Ascending aorta (tissue), 2 donors: ENCODE results near the gene FAM174B. TPM values are rescaled to one million over a fixed set of nuclear protein-coding genes. Genes with fewer than 3 reads are reported as not detected.

Source experiments
- DNase-seq, 2 donors: peaks; one replicate each; pipeline ENCODE4 v3.0.0-alpha.2; 2019; ENCODE audit warnings: low spot score in 2 of 2
- H3K27ac ChIP-seq, 2 donors: fragments of 200-600 bp; sonication (generic); one replicate each; pipeline ENCODE4 v1.5.1; 2016 to 2017; ENCODE audit warnings: mild to moderate bottlenecking in 1 of 2
- H3K27me3 ChIP-seq: fragments of 200-600 bp; sonication (generic); one replicate; pipeline ENCODE4 v1.5.1; 2017
- H3K36me3 ChIP-seq, 2 donors: fragments of 200-600 bp; sonication (generic); one replicate each; pipeline ENCODE4 v1.5.1; 2016
- H3K4me1 ChIP-seq, 2 donors: fragments of 200-600 bp; sonication (generic); one replicate each; pipeline ENCODE4 v1.5.1; 2016 to 2017; ENCODE audit warnings: mild to moderate bottlenecking in 1 of 2
- H3K4me3 ChIP-seq, 2 donors: fragments of 200-600 bp; sonication (generic); one replicate each; pipeline ENCODE4 v1.5.1; 2016 to 2017; ENCODE audit warnings: mild to moderate bottlenecking in 1 of 2
- H3K9me3 ChIP-seq, 2 donors: fragments of 200-600 bp; sonication (generic); one replicate each; pipeline ENCODE4 v1.5.1; 2016
- CTCF ChIP-seq, 3 experiments: fragments of 200-600 bp in 2 of 3; fragments of 450-650 bp in 1 of 3; sonication (generic) in 2 of 3; IDR thresholded peaks; one replicate each; pipeline ENCODE4 v1.5.1; 2016 to 2019; ENCODE audit warnings: antibody characterized with exemption in 3 of 3, mild to moderate bottlenecking in 1 of 3, moderate library complexity in 1 of 3
- intact Hi-C: fragments of 100-400 bp; cut with DNase I; formaldehyde crosslinking; loops from one replicate; pipeline ENCODE4 v1.15.1; 2023
- total RNA-seq: library from RNA; depleted of rRNA; stranded (reverse); fragments of >200 nt; gene quantifications from one replicate; pipeline ENCODE4 v1.1.0, GENCODE V29; 2016

Gene FAM174B
- total RNA-seq, 1 donor from 2014 or later: 5.2 TPM

DNA sequence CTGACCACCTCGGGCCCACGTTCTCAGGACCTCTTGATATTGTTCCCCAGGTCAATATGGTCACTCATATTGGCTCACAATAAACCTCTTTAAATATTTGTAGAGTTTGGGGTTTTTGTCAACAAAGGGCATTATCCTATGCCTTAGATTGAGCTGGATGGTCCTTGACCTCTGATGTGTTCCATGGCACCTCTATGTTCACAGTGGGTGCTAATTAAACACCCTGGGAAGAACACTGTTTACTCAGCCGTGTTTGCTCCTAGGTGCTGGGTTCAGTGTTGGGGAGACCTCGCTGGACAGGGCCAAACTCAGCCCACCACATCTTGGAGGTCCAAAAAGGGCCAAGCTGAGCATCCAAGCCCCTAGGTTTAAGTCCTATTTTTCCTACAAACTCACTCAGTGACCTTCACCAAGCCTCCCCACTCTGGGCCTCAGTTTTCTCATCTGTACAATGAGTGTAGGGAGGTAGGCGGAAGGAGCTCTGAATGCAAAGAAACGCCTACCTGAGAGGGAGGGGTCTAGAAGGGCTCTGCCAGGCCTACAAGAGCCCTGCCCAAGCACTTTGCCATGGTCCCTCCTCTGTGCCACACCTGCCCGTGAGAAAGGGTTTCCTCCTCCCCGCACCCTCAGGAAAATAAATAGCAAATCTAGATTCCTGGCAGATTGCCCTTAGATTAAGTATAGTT is 7.2 kb downstream of the FAM174B start:
- H3K9me3 ChIP-seq: no peaks in the 10 kb centered on the region
- H3K4me1 ChIP-seq: no peaks in the 10 kb centered on the region
- intact Hi-C loops: no loop called here
- DNase-seq: no peak
- no peaks in the 10 kb centered on the region for H3K27me3 ChIP-seq
- no peak for TF ChIP-seq CTCF (IDR thresholded peaks at IDR 0.05)
- H3K27ac ChIP-seq: no peak overlapping the region
- no peaks in the 10 kb centered on the region for H3K36me3 ChIP-seq
- no peak overlapping the region for H3K4me3 ChIP-seq

- no peak for TF ChIP-seq CTCF (IDR thresholded peaks at IDR 0.05)
- DNase-seq: no peak
Measured at GRCh38 chr15:92647467-92648163, 8.0 kb downstream of the FAM174B start.

DNA sequence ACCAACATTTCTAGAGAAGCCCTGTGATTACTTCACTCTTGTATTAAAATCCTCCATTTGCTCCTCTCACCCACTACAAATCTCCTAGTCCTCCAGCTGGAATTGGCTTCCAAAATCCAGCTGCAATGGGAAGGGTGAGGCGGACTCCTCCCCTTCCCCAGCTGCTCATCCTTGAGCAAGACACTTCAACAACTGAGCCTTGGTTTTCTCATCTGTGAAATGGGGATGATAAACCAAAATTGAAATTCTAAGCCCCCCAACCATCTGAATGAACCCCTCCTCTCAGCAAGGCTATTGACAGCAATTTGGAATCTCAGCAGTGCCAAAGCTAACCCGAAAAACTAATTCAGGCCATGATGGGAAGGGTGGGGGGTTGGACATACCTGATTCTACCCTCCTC is 9.4 kb downstream of the FAM174B start:
- H3K27ac ChIP-seq: no peak overlapping the region
- no peak for TF ChIP-seq CTCF (IDR thresholded peaks at IDR 0.05)
- intact Hi-C loops: no loop called here
- H3K27me3 ChIP-seq: no peaks in the 10 kb centered on the region
- H3K9me3 ChIP-seq: no peaks in the 10 kb centered on the region
- H3K36me3 ChIP-seq: no peaks in the 10 kb centered on the region
- H3K4me3 ChIP-seq: no peak overlapping the region
- no peaks in the 10 kb centered on the region for H3K4me1 ChIP-seq
- DNase-seq: no peak

More at GRCh38 chr15:92647467-92648163, 8.0 kb downstream of the FAM174B start:
- H3K27ac ChIP-seq: no peak overlapping the region
- no peaks in the 10 kb centered on the region for H3K36me3 ChIP-seq
- H3K4me1 ChIP-seq: no peaks in the 10 kb centered on the region
- H3K27me3 ChIP-seq: no peaks in the 10 kb centered on the region
- H3K4me3 ChIP-seq: no peak overlapping the region
- intact Hi-C loops: no loop called here
- H3K9me3 ChIP-seq: no peaks in the 10 kb centered on the region

- H3K4me3 ChIP-seq: no peak overlapping the region
- no peaks in the 10 kb centered on the region for H3K27me3 ChIP-seq
- no peak for TF ChIP-seq CTCF (IDR thresholded peaks at IDR 0.05)
- intact Hi-C loops: no loop called here
- no peaks in the 10 kb centered on the region for H3K9me3 ChIP-seq
- no peak for DNase-seq
- H3K27ac ChIP-seq: no peak overlapping the region
- H3K4me1 ChIP-seq: no peaks in the 10 kb centered on the region
- H3K36me3 ChIP-seq: no peaks in the 10 kb centered on the region
Measured at GRCh38 chr15:92645731-92646130, 9.8 kb downstream of the FAM174B start.

DNA sequence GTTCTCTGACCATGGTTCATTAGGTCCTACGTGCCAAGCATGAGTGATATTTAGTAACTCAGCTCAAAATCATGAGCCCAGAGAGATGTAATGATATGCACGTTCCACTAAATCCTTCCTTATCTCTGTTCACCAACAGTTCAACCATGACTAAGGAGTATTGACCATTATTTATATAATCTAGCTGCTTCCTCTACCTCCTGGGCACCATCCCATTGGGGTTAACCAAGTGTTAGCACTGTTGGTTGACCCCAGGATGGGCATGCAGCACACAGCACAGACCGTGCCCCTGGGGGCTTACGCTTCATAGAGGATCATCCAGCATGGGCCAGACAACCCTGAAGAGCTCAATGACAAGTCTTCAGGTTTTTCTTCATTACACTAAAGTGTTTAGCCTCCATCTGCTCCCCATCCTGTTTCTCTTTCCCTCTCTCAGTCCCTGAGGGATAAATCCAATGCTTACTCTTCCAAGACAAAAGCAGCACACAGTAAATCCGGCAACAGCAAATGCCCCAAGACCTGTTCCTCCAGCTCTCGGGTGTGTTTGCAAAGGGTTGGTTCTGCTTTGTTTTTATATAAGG is 10.4 kb downstream of the FAM174B start:
- H3K4me1 ChIP-seq: no peaks in the 10 kb centered on the region
- intact Hi-C loops: no loop called here
- no peak overlapping the region for H3K4me3 ChIP-seq
- H3K27me3 ChIP-seq: no peaks in the 10 kb centered on the region
- no peak for DNase-seq
- peaks cover 0 to 1% of the 10 kb centered on the region in 2 donors for H3K9me3 ChIP-seq
- H3K27ac ChIP-seq: no peak overlapping the region
- H3K36me3 ChIP-seq: no peaks in the 10 kb centered on the region
- no peak for TF ChIP-seq CTCF (IDR thresholded peaks at IDR 0.05)
